H1 (cell line): ENCODE data around the gene TBC1D22A. TPM values are rescaled to one million over a fixed set of nuclear protein-coding genes. Genes with fewer than 3 reads are reported as not detected.

Source experiments
- CTCF ChIA-PET: fragments of 300-600 bp; sonication (Branson Sonifier 250); formaldehyde crosslinking; loops from one replicate; lab custom pipeline; 2021; ENCODE audit not compliant: partially characterized antibody; lab: Charles Lee
- POLR2A ChIA-PET: fragments of 300-600 bp; sonication (Branson Sonifier 250); formaldehyde crosslinking; loops from one replicate; lab custom pipeline; 2021; ENCODE audit warnings: inconsistent platforms; ENCODE audit not compliant: partially characterized antibody; lab: Charles Lee
- DNase-seq, 2 experiments: peaks; one replicate each; pipeline versions ENCODE4 v3.0.0 to v3.0.0-alpha.2; 2010 to 2022; ENCODE audit warnings: low spot score in 2 of 2, low read depth in 1 of 2, mixed read lengths in 1 of 2
- FAIRE-seq: peaks from 2 replicates; lab custom pipeline; 2011; peaks lifted over from hg19 to GRCh38; lab: Jason Lieb, UNC
- H2AFZ ChIP-seq: 2 replicates; pipeline ENCODE4 v1.8.1; 2012; ENCODE audit warnings: low read length, inconsistent platforms
- H2AK5ac ChIP-seq: 2 replicates; pipeline ENCODE4 v1.6.1; 2013; ENCODE audit warnings: low read depth, low read length
- H2BK120ac ChIP-seq: replicated peaks from 2 replicates; pipeline ENCODE3; 2013; ENCODE audit warnings: low read depth, low read length, inconsistent platforms
- H2BK12ac ChIP-seq: 2 replicates; pipeline ENCODE4 v1.6.1; 2013; ENCODE audit warnings: low read depth, low read length
- H2BK15ac ChIP-seq: 2 replicates; pipeline ENCODE4 v1.6.1; 2013; ENCODE audit warnings: low read length
- H2BK20ac ChIP-seq: 2 replicates; pipeline ENCODE4 v1.6.1; 2013; ENCODE audit warnings: low read length
- H2BK5ac ChIP-seq: 2 replicates; pipeline ENCODE4 v1.6.1; 2013; ENCODE audit warnings: low read depth, low read length
- H3K14ac ChIP-seq: 2 replicates; pipeline ENCODE4 v1.6.1; 2013; ENCODE audit warnings: inconsistent platforms; ENCODE audit not compliant: insufficient read length
- H3K18ac ChIP-seq: 2 replicates; pipeline ENCODE4 v1.6.1; 2013; ENCODE audit warnings: low read length; ENCODE audit errors: extremely low read depth
- H3K23ac ChIP-seq: 2 replicates; pipeline ENCODE4 v1.6.1; 2013; ENCODE audit warnings: inconsistent platforms; ENCODE audit not compliant: insufficient read length
- H3K23me2 ChIP-seq: 2 replicates; pipeline ENCODE4 v1.6.1; 2013; ENCODE audit warnings: low read depth, low read length
- H3K27ac ChIP-seq: 2 replicates; pipeline ENCODE4 v1.6.1; 2011; ENCODE audit warnings: low read depth, low read length, inconsistent platforms
- H3K27me3 ChIP-seq, 4 experiments: replicated peaks in 1 of 4; 1 replicate in 1 of 4; 2 replicates in 3 of 4; pipeline versions ENCODE4 v1.6.1 to v1.8.1; 2011 to 2013; ENCODE audit warnings: low read length in 3 of 4, mild to moderate bottlenecking in 3 of 4, inconsistent platforms in 2 of 4, mixed read lengths in 2 of 4, moderate library complexity in 1 of 4; ENCODE audit not compliant: control insufficient read depth in 3 of 4, insufficient read depth in 3 of 4; ENCODE audit errors: extremely low read depth in 1 of 4
- H3K36me3 ChIP-seq, 4 experiments: 2 replicates each; pipeline versions ENCODE4 v1.6.1 to v1.8.1; 2011 to 2013; ENCODE audit warnings: mild to moderate bottlenecking in 4 of 4, low read length in 3 of 4, moderate library complexity in 2 of 4, control low read depth in 1 of 4, inconsistent platforms in 1 of 4; ENCODE audit not compliant: insufficient read depth in 4 of 4, control insufficient read depth in 2 of 4
- H3K4ac ChIP-seq: replicated peaks from 2 replicates; pipeline ENCODE3; 2013; ENCODE audit warnings: low read length, low read depth, mixed read lengths, inconsistent platforms; ENCODE audit not compliant: insufficient read length
- H3K4me1 ChIP-seq, 4 experiments: replicated peaks in 1 of 4; 1 replicate in 1 of 4; 2 replicates in 3 of 4; pipeline versions ENCODE4 v1.6.1 to v1.8.1; 2011 to 2013; ENCODE audit warnings: low read length in 3 of 4, inconsistent platforms in 2 of 4, mixed read lengths in 1 of 4; ENCODE audit not compliant: insufficient read depth in 4 of 4, control insufficient read depth in 3 of 4
- H3K4me2 ChIP-seq, 2 experiments: 2 replicates each; pipeline versions ENCODE4 v1.6.1 to v1.8.1; 2011 to 2013; ENCODE audit warnings: low read depth in 2 of 2, low read length in 2 of 2, control low read depth in 1 of 2, inconsistent platforms in 1 of 2, mild to moderate bottlenecking in 1 of 2; ENCODE audit not compliant: insufficient read depth in 1 of 2
- H3K4me3 ChIP-seq, 4 experiments: fragments of 200-600, 300-600 bp in 1 of 4; sonication (generic), shearing (Covaris generic), sonication (Bioruptor Twin) in 1 of 4; 2 replicates each; pipeline versions ENCODE4 v1.5.1 to v1.8.1; 2011 to 2016; ENCODE audit warnings: low read length in 4 of 4, low read depth in 3 of 4, control low read depth in 2 of 4, inconsistent platforms in 2 of 4, mild to moderate bottlenecking in 2 of 4, mixed read lengths in 1 of 4, moderate library complexity in 1 of 4; ENCODE audit not compliant: insufficient read depth in 2 of 4; ENCODE audit errors: extremely low read depth in 1 of 4
- H3K56ac ChIP-seq: replicated peaks from 2 replicates; pipeline ENCODE3; 2013; ENCODE audit warnings: low read depth, mild to moderate bottlenecking, mixed read lengths, low read length, inconsistent platforms; ENCODE audit not compliant: insufficient read length
- H3K79me1 ChIP-seq: 2 replicates; pipeline ENCODE4 v1.6.1; 2013; ENCODE audit warnings: low read depth, low read length, control low read depth
- H3K79me2 ChIP-seq, 2 experiments: 2 replicates each; pipeline versions ENCODE4 v1.6.1 to v1.8.1; 2012 to 2013; ENCODE audit warnings: low read length in 2 of 2, mild to moderate bottlenecking in 2 of 2, inconsistent platforms in 1 of 2; ENCODE audit not compliant: insufficient read depth in 2 of 2, control insufficient read depth in 1 of 2
- H3K9ac ChIP-seq, 4 experiments: replicated peaks in 1 of 4; 1 replicate in 1 of 4; 2 replicates in 3 of 4; pipeline versions ENCODE4 v1.6.1 to v1.8.1; 2011 to 2013; ENCODE audit warnings: low read depth in 3 of 4, low read length in 3 of 4, control low read depth in 2 of 4, mild to moderate bottlenecking in 2 of 4, moderate library complexity in 2 of 4, inconsistent platforms in 1 of 4; ENCODE audit errors: extremely low read depth in 1 of 4
- H3K9me3 ChIP-seq, 2 experiments: 2 replicates each; pipeline versions ENCODE4 v1.6.1 to v1.8.1; 2012 to 2013; ENCODE audit warnings: mild to moderate bottlenecking in 2 of 2, moderate library complexity in 2 of 2, control low read depth in 1 of 2, inconsistent platforms in 1 of 2, low read depth in 1 of 2, low read length in 1 of 2, mixed read lengths in 1 of 2; ENCODE audit not compliant: insufficient read depth in 2 of 2
- H4K20me1 ChIP-seq, 2 experiments: replicated peaks in 1 of 2; 2 replicates each; pipeline versions ENCODE3 to v1.8.1; 2011 to 2013; ENCODE audit warnings: inconsistent platforms in 2 of 2, low read length in 2 of 2, mild to moderate bottlenecking in 1 of 2; ENCODE audit not compliant: insufficient read depth in 2 of 2, control insufficient read depth in 1 of 2
- H4K5ac ChIP-seq: 2 replicates; pipeline ENCODE4 v1.6.1; 2013; ENCODE audit warnings: low read length, low read depth, mixed read lengths, inconsistent platforms; ENCODE audit not compliant: insufficient read length
- H4K8ac ChIP-seq: 2 replicates; pipeline ENCODE4 v1.8.0; 2013; ENCODE audit warnings: mild to moderate bottlenecking, moderate library complexity, low read length, inconsistent platforms; ENCODE audit not compliant: insufficient read depth; ENCODE audit errors: extremely low read depth
- H4K91ac ChIP-seq: replicated peaks from 2 replicates; pipeline ENCODE3; 2013; ENCODE audit warnings: low read length, mixed read lengths, inconsistent platforms; ENCODE audit not compliant: insufficient read length
- BCL11A ChIP-seq, 2 experiments: IDR thresholded peaks; one replicate each; pipeline ENCODE4 v1.6.1; 2011; ENCODE audit warnings: low read depth in 2 of 2, low read length in 2 of 2, mild to moderate bottlenecking in 2 of 2
- CREB1 ChIP-seq: IDR thresholded peaks from 2 replicates; pipeline ENCODE4 v1.6.1; 2012; ENCODE audit warnings: inconsistent platforms
- EZH2 ChIP-seq: fragments of 200-600 bp; sonication (generic); IDR thresholded peaks from 2 replicates; pipeline ENCODE4 v1.7.1; 2012; ENCODE audit warnings: low read depth, mild to moderate bottlenecking, moderate library complexity, low read length, inconsistent platforms; ENCODE audit not compliant: severe bottlenecking
- GABPA ChIP-seq: IDR thresholded peaks from 2 replicates; pipeline ENCODE4 v1.6.1; 2011; ENCODE audit warnings: mild to moderate bottlenecking, low read length, moderate library complexity, borderline replicate concordance; ENCODE audit not compliant: insufficient read depth
- KDM4A ChIP-seq: IDR thresholded peaks from one replicate; pipeline ENCODE4 v1.7.1; 2012; ENCODE audit warnings: low read depth, mild to moderate bottlenecking, moderate library complexity, low read length, inconsistent platforms; ENCODE audit not compliant: severe bottlenecking
- NANOG ChIP-seq: IDR thresholded peaks from 2 replicates; pipeline ENCODE4 v1.6.1; 2011; ENCODE audit warnings: low read length, low read depth, mild to moderate bottlenecking, inconsistent platforms; ENCODE audit not compliant: insufficient read depth, poor library complexity, severe bottlenecking
- RFX5 ChIP-seq: IDR thresholded peaks from 2 replicates; pipeline ENCODE4 v1.6.1; 2011; ENCODE audit warnings: low read depth, low read length, improper control_type of control experiment, borderline replicate concordance
- RNF2 ChIP-seq: fragments of 200-900, 300-1000 bp; sonication (generic); IDR thresholded peaks from 2 replicates; pipeline ENCODE4 v1.7.1; 2016; ENCODE audit warnings: borderline replicate concordance, low read depth, mild to moderate bottlenecking, antibody characterized with exemption, low read length; ENCODE audit not compliant: poor library complexity, severe bottlenecking; ENCODE audit errors: missing control alignments
- SIRT6 ChIP-seq: IDR thresholded peaks from one replicate; pipeline ENCODE4 v1.7.1; 2012; ENCODE audit warnings: low read length, inconsistent platforms
- SP1 ChIP-seq: IDR thresholded peaks from 2 replicates; pipeline ENCODE4 v1.6.1; 2011; ENCODE audit warnings: low read depth, low read length
- TBP ChIP-seq: IDR thresholded peaks from 2 replicates; pipeline ENCODE4 v1.6.1; 2011; ENCODE audit warnings: low read depth, low read length, improper control_type of control experiment
- YY1 ChIP-seq: IDR thresholded peaks from 2 replicates; pipeline ENCODE4 v1.6.1; 2011; ENCODE audit warnings: low read depth, mild to moderate bottlenecking, low read length
- WGBS, 2 experiments: shearing (Covaris generic) in 1 of 2; methylation state at CpG; one replicate each; pipeline versions ENCODE4 v1.1.6 to v1.1.7; 2013 to 2015; ENCODE audit warnings: low lambda C conversion rate in 2 of 2, mixed read lengths in 2 of 2, inconsistent platforms in 1 of 2, low coverage in 1 of 2, missing lambda C conversion rate in 1 of 2; ENCODE audit not compliant: insufficient replicate concordance in 2 of 2, insufficient coverage in 1 of 2, insufficient read length in 1 of 2; ENCODE audit errors: extremely low coverage in 1 of 2, missing lambda C conversion rate in 1 of 2; 5-methylcytosine and 5-hydroxymethylcytosine counted together
- polyA plus RNA-seq, 7 experiments: library from polyadenylated mRNA; depleted of rRNA in 3 of 7; stranded (reverse) in 5 of 7; unstranded in 2 of 7; fragments of >200 nt in 5 of 7; fragments of 200-250 nt in 2 of 7; gene quantifications; 1 replicate in 5 of 7; 2 replicates in 1 of 7; 4 replicates in 1 of 7; pipeline versions ENCODE4 v1.2.1 to v1.2.3, GENCODE V29; 2011 to 2013; ENCODE audit warnings: missing spikeins in 2 of 7, mixed read lengths in 2 of 7
- total RNA-seq: library from RNA; stranded (reverse); fragmentation: NEBNext Ultra II Directional; extraction: Animal tissue kit (Norgen Biotek cat#: 25700); gene quantifications from 2 replicates; pipeline ENCODE4 v1.2.1, GENCODE V29; 2021

Gene TBC1D22A
- total and polyA plus RNA-seq, 2 of the 8 experiments (the other 6 are each of a cell fraction or from before 2014, with no cell fraction given) = 11.9 to 18.4 TPM

DNA sequence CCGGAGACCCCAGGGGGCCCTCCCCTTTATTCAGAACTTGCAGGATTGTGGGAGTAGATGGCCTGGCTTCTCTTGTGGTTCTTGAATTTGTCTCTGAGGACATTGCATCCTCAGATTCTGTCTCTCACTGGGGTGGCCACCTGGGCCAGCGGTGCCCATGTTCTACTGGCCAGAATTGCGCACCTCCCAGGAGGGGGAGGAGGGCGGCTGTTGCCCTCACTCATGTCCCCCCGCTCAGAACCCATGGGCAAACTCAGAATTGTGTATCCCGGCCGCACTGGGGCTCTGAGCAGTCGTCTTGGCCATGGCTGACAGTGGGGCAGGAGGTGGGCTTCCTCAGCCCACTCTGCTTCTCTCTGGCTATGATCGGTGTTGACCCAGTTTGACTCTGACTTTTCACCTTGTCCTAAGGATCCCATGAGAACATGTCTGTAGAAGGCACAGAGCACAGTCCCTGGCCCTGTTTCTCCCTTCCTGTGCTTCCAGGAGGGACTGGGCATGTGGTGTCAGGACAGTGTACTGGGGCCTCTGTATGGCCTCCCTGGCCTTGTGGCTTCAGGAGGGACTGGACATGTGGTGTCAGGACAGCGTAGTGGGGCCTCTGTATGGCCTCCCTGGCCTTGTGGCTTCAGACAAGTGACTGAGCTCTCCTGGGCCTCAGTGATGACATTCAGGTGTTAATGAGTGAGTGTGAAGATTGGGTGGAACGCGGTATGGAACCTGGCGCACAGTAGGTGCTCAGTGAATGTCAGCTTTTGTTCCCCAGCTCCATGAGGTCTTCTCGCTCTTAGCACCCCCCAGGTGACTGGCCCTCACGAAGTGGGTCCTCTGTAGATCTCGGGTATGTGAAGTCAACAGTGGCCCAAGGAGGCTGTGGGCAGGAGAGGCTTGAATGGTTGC, 99.3 kb downstream of the TBC1D22A start:
- Histone ChIP-seq H2BK20ac (no peak overlapping the region), H2AFZ (no peak overlapping the region), H3K18ac (no peak overlapping the region), H2AK5ac (no peak overlapping the region), H3K36me3 (no peaks in the 10 kb centered on the region), H2BK15ac (no peak overlapping the region), H3K14ac (no peak overlapping the region), H2BK12ac (no peak overlapping the region), H3K4me3 (no peak overlapping the region), H3K79me1 (peaks cover 3% of the 10 kb centered on the region), H4K91ac (no peak overlapping the region), H3K9me3 (no peaks in the 10 kb centered on the region), H4K8ac (no peak overlapping the region), H3K4me1 (0 out of 7 replicates have a peak, but pooled peaks cover 0 to 7% (median 0%) of the 10 kb centered on the region in 4 experiments), H3K23ac (no peak overlapping the region), H3K27ac (no peak overlapping the region), H4K20me1 (no peaks in the 10 kb centered on the region), H3K9ac (no peak overlapping the region), H4K5ac (no peak overlapping the region), H3K23me2 (no peaks in the 10 kb centered on the region), H3K27me3 (no peaks in the 10 kb centered on the region), H3K4ac (no peak overlapping the region), H3K79me2 (peaks cover 0 to 7% of the 10 kb centered on the region in 2 experiments; a peak in 1 of 4 replicates), H3K56ac (no peak overlapping the region), H2BK5ac (no peak overlapping the region), H3K4me2 (no peak overlapping the region), H2BK120ac (no peak overlapping the region)
- ChIA-PET CTCF (interaction anchor here (0.7 to 0.8 kb wide), 2 partner anchors 10 to 1631 kb away, joined by 3 read pairs; no protein-coding TSS in a partner anchor), POLR2A (no interaction called here)
- no peak for FAIRE-seq
- WGBS, 2 experiments = 91% methylated on average over 16 of the region's 16 CpGs; no CpG with 5 or more reads in 1 of the 2 experiments
- DNase-seq = no peak
- TF ChIP-seq RFX5 (no peak), KDM4A (no peak), EZH2 (no peak), YY1 (no peak), SIRT6 (no peak), BCL11A (IDR thresholded peaks at IDR 0.05; ENCODE audit: low read depth in 2 of 2, low read length in 2 of 2) (no peak), CREB1 (no peak), TBP (no peak), SP1 (no peak), RNF2 (no peak), GABPA (no peak), NANOG (no peak)
